Measurements from ENCODE around the gene HLA-A.

DNA sequence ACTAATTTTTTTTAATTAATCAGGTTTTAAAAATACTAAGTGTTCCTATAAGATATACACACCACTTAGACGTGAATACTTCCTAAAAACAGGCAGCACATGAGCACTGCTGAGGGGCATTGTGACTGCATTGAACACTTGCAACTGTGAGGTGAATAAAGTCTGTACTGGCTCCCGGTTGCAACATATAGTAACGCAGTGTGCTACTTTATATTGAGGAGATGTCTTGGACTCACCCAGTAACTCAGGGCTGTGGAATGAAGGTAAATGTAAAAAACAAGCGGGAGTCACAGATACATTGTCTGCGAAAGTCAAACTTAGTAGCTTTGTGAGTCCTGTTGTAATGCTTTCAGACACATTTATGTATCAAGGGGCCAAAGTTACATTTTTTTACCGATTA is 17.0 kb upstream of the HLA-A start:
- no peak for TF ChIP-seq SUZ12 (IDR thresholded peaks at IDR 0.05; ENCODE audit: extremely low read depth, insufficient read depth, insufficient read length)
- TF ChIP-seq ZNF274 (IDR thresholded peaks at IDR 0.05; ENCODE audit: low read depth, low read length), result no peak
- TF ChIP-seq YY1 (IDR thresholded peaks at IDR 0.05; ENCODE audit: insufficient read depth, insufficient read length), result no peak

Data from NT2/D1 (cell line).